Stimulated activated naive CD8-positive, alpha-beta T cell treated with anti-CD3 and anti-CD28 coated beads, Interleukin-15, Interleukin-2, amounts not matched to agents 100 ng/mL and 50 ng/mL, for 24 hours (primary cell): ENCODE measurements around the gene ANTKMT.

Experiments
- H3K27ac Mint-ChIP-seq: one replicate; pipeline ENCODE4 v1.8.0; 2021; ENCODE audit warnings: mild to moderate bottlenecking, mixed read lengths
- H3K27me3 Mint-ChIP-seq: one replicate; pipeline ENCODE4 v1.8.0; 2021; ENCODE audit warnings: mixed read lengths
- H3K36me3 Mint-ChIP-seq: one replicate; pipeline ENCODE4 v1.8.0; 2021; ENCODE audit warnings: low read depth, mixed read lengths
- H3K4me1 Mint-ChIP-seq: one replicate; pipeline ENCODE4 v1.8.0; 2021; ENCODE audit warnings: low read depth, mixed read lengths
- H3K4me3 Mint-ChIP-seq: one replicate; pipeline ENCODE4 v1.8.0; 2021; ENCODE audit warnings: mild to moderate bottlenecking, mixed read lengths
- H3K9me3 Mint-ChIP-seq: one replicate; pipeline ENCODE4 v1.8.0; 2021; ENCODE audit warnings: mixed read lengths

ANTKMT gene, protein sequence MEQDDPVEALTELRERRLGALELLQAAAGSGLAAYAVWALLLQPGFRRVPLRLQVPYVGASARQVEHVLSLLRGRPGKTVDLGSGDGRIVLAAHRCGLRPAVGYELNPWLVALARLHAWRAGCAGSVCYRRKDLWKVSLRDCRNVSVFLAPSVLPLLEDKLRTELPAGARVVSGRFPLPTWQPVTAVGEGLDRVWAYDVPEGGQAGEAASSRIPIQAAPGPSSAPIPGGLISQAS

GRCh38 chr16:720990-721764 is at the start of gene ANTKMT:
ANTKMT (plus strand) TSS chr16:721146; CDS start chr16:721275, 129 bp downstream.
- peak within 1 kb of the TSS; percentile 83 for H3K4me3 Mint-ChIP-seq
- H3K27ac Mint-ChIP-seq = peak within 1 kb of the TSS; percentile 85
- no peaks in the 10 kb centered on the region for H3K9me3 Mint-ChIP-seq
- H3K27me3 Mint-ChIP-seq = no peaks in the 10 kb centered on the region
- H3K36me3 Mint-ChIP-seq = no peaks in the 10 kb centered on the region
- H3K4me1 Mint-ChIP-seq = peaks cover 34% of the 10 kb centered on the region

DNA sequence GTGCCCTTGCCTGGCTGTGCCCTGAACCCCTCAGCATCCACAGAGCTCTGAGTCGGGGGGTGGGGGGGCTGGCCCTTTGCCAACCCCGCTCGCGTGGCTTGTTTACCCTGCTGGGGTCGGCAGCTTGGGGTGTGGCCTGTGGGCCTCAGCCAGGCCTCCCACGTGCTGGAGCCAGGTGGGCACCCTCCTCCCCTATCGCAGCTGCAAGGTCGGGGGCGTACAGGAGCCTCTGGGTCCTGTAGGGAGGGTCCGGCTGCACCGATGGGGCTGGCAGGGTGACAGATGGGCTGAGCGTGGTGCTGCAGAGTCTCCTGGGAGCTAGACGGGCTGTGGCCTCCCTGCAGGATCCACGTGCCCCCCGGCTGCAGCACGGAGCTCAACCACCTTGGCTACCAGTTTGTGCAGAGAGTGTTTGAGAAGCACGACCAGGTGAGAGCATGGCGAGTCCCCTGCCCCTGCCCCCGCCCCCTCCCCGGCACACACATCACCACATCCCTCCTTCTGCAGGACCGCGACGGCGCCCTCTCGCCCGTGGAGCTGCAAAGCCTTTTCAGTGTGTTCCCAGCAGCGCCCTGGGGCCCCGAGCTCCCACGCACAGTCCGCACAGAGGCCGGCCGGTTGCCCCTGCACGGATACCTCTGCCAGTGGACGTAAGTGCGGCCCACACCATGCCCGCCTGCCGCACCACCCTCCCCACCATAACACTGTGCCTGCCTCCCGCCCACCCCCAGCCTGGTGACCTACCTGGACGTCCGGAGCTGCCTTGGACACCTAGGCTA is 49.4 kb upstream of the ANTKMT start:
- peaks cover 18% of the 10 kb centered on the region for H3K4me1 Mint-ChIP-seq
- no peaks in the 10 kb centered on the region for H3K27me3 Mint-ChIP-seq
- H3K4me3 Mint-ChIP-seq = no peak overlapping the region
- no peak overlapping the region for H3K27ac Mint-ChIP-seq
- peaks cover 16% of the 10 kb centered on the region for H3K36me3 Mint-ChIP-seq
- no peaks in the 10 kb centered on the region for H3K9me3 Mint-ChIP-seq

GRCh38 chr16:672371-672770 is 48.6 kb upstream of the ANTKMT start:
- Mint-ChIP-seq H3K36me3 (peaks cover 16% of the 10 kb centered on the region), H3K27me3 (no peaks in the 10 kb centered on the region), H3K4me1 (peaks cover 18% of the 10 kb centered on the region), H3K27ac (no peak overlapping the region), H3K9me3 (no peaks in the 10 kb centered on the region), H3K4me3 (no peak overlapping the region)

DNA sequence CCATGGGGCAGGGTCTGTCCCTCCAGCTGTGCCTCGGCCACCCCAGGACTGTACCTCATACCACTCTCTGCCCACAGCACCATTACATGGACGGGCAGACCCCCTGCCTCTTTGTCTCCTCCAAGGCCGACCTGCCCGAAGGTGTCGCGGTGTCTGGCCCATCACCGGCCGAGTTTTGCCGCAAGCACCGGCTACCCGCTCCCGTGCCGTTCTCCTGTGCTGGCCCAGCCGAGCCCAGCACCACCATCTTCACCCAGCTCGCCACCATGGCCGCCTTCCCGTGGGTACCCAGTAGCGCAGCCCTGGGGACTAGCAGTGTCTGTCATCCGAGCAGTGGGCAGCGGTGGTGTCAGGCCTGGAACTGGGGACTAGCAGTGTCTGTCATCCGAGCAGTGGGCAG is 48.1 kb upstream of the ANTKMT start:
- H3K27me3 Mint-ChIP-seq = no peaks in the 10 kb centered on the region
- no peaks in the 10 kb centered on the region for H3K9me3 Mint-ChIP-seq
- H3K4me1 Mint-ChIP-seq = peaks cover 14% of the 10 kb centered on the region
- peaks cover 16% of the 10 kb centered on the region for H3K36me3 Mint-ChIP-seq
- H3K4me3 Mint-ChIP-seq = no peak overlapping the region
- H3K27ac Mint-ChIP-seq = no peak overlapping the region

DNA sequence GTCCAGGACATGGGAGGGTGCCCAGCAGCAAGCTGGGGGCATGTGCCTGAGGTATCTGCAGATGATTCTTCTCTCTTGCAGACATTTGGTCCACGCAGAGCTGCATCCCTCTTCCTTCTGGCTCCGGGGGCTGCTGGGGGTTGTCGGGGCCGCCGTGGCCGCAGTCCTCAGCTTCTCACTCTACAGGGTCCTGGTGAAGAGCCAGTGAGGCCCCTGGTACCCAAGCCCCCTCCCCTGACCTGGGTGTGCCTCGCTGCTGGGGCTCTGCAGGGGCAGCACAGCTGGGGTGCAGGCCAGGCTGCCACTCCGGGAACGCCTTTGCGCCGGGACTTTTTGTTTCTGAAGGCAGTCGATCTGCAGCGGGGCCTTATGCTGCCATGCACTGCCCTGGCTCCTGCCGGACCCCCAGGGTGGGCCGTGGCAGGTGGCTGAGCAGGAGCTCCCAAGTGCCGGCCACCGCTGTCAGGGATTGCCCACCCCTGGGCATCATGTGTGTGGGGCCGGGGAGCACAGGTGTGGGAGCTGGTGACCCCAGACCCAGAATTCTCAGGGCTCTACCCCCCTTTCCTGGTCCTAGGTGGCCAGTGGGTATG is 47.5 kb upstream of the ANTKMT start:
- Mint-ChIP-seq H3K4me1 (peaks cover 14% of the 10 kb centered on the region), H3K27ac (no peak overlapping the region), H3K36me3 (peaks cover 16% of the 10 kb centered on the region), H3K27me3 (no peaks in the 10 kb centered on the region), H3K9me3 (no peaks in the 10 kb centered on the region), H3K4me3 (no peak overlapping the region)

DNA sequence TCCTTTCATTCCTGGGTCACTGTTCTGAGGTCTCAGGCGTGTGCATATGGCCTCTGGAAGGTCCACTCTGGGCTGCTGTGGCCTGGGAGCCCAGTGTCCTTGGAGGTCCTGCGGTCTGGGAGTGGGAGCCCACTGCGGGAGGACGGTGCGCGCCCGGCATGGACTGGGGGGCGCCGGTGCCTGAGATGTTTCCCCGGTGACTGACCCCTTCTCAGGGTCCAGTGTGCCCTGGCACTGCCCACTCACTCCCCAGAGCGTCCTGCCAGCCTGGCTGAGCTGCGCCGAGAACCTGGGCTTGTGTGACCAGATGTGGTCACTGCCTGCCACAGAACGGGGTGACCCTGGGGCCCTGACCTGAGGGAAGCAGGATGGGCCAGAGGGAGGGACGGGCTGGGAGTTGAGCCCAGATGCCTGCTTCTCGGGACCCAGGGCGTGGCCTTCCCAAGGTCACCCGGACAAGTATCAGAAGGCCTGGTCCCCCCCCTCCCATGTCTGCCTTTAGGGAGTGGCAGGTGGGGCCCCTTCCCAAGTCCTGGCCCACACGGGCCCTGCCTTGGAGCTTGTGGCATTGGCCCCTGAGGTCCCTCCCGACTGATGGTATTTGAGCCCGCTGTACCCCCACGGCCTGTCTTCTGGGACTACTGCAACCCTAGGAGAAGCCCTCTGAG is 46.6 kb upstream of the ANTKMT start:
- H3K4me1 Mint-ChIP-seq = peaks cover 10% of the 10 kb centered on the region
- H3K36me3 Mint-ChIP-seq = peaks cover 16% of the 10 kb centered on the region

DNA sequence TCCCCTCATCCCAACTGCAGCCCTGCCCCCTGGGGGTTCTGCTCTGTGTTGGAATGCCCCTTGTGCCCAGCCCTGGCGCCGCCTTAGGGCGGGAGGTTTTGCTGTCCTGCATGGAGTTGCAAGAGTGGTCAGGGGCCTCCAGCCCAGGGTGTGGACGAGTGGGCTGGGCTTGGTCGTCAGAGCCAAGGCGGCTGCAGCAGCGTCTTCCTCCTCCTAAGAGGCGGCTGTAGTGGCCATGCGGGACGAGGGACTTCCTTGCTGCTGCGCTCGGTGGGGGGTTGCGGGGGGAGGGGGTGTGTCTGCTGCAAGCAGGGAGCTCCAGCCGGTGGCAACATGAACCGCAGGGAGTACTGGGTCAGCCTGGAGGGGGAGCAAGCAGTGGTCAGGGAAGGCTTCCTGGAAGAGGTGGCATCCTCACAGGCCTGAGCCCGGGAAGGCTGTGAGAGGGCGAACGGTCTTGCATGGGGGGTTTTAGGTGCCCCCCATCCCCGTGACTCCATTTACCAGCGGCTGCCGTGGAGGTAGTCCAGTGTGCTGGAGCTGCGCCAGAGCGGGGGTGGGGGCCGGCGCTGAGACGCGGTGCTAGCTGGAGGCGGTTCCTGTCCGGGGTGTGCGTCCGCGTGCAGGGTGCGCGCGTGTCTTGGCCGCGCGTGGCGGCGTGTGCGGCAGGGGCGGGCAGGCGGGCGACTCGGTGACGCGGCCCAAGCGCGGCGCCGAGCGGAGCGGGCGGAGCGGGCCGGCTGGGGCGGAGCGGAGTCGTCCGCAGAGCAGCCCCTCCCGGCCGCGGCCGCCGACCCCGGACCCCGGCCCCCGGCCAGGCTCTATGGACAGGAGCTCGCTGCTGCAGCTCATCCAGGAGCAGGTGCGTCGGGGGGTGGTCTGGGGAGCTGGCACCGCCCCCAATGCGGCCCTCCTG is 45.7 kb upstream of the ANTKMT start, which contains the start of gene RHBDL1:
Gene RHBDL1 (plus strand): TSS at position 704 of the 916 bp plus-strand sequence. CDS start 120 bp downstream, at position 824.
- Mint-ChIP-seq H3K27me3 (no peaks in the 10 kb centered on the region), H3K9me3 (no peaks in the 10 kb centered on the region), H3K36me3 (peaks cover 11% of the 10 kb centered on the region), H3K4me1 (peaks cover 8% of the 10 kb centered on the region), H3K4me3 (no peak within 1 kb of the TSS), H3K27ac (no peak within 1 kb of the TSS)

More for the DNA sequence above, 46.6 kb upstream of the ANTKMT start:
- no peak overlapping the region for H3K4me3 Mint-ChIP-seq
- H3K27me3 Mint-ChIP-seq = no peaks in the 10 kb centered on the region
- H3K9me3 Mint-ChIP-seq = no peaks in the 10 kb centered on the region
- no peak overlapping the region for H3K27ac Mint-ChIP-seq

- H3K4me1 Mint-ChIP-seq = peaks cover 9% of the 10 kb centered on the region
- H3K27ac Mint-ChIP-seq = no peak overlapping the region
- H3K4me3 Mint-ChIP-seq = no peak overlapping the region
- no peaks in the 10 kb centered on the region for H3K9me3 Mint-ChIP-seq
- peaks cover 10% of the 10 kb centered on the region for H3K36me3 Mint-ChIP-seq
- no peaks in the 10 kb centered on the region for H3K27me3 Mint-ChIP-seq
Measured at GRCh38 chr16:675884-676564, 44.9 kb upstream of the ANTKMT start.

DNA sequence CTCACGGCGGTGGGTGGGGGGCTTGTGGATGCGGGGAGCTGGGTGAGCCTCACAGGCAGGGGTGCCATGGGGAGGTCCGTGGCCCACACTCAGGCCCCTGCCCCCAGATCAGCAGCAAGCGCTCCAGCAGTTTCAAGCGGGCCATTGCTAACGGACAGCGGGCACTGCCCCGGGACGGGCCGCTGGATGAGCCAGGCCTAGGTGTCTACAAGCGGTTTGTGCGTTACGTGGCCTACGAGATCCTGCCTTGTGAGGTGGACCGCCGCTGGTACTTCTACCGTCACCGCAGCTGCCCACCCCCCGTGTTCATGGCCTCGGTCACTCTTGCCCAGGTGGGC is 44.4 kb upstream of the ANTKMT start:
- Mint-ChIP-seq H3K36me3 (peaks cover 13% of the 10 kb centered on the region), H3K9me3 (no peaks in the 10 kb centered on the region), H3K27me3 (no peaks in the 10 kb centered on the region), H3K27ac (no peak overlapping the region), H3K4me1 (peaks cover 14% of the 10 kb centered on the region), H3K4me3 (no peak overlapping the region)

- Mint-ChIP-seq H3K4me1 (peaks cover 18% of the 10 kb centered on the region), H3K27ac (no peak overlapping the region), H3K4me3 (no peak overlapping the region), H3K9me3 (no peaks in the 10 kb centered on the region), H3K27me3 (no peaks in the 10 kb centered on the region), H3K36me3 (peaks cover 17% of the 10 kb centered on the region)
Measured at GRCh38 chr16:676913-677312, 44.0 kb upstream of the ANTKMT start.

DNA sequence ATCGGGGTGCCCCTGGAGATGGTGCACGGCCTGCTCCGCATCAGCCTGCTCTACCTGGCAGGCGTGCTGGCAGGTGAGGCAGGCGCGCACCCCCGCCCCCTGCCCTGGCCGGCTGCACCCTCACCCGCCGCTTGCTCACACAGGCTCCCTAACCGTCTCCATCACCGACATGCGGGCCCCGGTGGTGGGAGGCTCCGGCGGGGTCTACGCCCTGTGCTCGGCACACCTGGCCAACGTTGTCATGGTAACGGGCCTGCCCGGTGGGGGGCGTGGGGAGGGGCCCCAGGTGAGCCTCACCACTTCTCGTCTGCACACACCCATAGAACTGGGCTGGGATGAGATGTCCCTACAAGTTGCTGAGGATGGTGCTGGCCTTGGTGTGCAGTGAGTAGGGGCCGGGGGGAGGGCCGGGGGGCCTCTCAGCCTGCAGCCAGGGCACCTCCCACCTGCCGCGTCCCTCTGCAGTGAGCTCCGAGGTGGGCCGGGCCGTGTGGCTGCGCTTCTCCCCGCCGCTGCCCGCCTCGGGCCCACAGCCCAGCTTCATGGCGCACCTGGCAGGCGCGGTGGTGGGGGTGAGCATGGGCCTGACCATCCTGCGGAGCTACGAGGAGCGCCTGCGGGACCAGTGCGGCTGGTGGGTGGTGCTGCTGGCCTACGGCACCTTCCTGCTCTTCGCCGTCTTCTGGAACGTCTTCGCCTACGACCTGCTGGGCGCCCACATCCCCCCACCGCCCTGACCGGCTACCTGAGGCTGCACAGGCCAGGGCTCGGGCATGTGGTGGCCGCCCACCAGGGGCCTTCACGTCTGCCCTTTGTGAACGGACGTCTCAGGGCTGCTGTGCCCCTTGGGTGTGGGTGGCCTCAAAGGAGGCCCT is 43.4 kb upstream of the ANTKMT start:
- H3K36me3 Mint-ChIP-seq = peaks cover 23% of the 10 kb centered on the region
- no peak overlapping the region for H3K27ac Mint-ChIP-seq
- H3K9me3 Mint-ChIP-seq = no peaks in the 10 kb centered on the region
- no peak overlapping the region for H3K4me3 Mint-ChIP-seq
- H3K27me3 Mint-ChIP-seq = no peaks in the 10 kb centered on the region
- H3K4me1 Mint-ChIP-seq = peaks cover 24% of the 10 kb centered on the region

DNA sequence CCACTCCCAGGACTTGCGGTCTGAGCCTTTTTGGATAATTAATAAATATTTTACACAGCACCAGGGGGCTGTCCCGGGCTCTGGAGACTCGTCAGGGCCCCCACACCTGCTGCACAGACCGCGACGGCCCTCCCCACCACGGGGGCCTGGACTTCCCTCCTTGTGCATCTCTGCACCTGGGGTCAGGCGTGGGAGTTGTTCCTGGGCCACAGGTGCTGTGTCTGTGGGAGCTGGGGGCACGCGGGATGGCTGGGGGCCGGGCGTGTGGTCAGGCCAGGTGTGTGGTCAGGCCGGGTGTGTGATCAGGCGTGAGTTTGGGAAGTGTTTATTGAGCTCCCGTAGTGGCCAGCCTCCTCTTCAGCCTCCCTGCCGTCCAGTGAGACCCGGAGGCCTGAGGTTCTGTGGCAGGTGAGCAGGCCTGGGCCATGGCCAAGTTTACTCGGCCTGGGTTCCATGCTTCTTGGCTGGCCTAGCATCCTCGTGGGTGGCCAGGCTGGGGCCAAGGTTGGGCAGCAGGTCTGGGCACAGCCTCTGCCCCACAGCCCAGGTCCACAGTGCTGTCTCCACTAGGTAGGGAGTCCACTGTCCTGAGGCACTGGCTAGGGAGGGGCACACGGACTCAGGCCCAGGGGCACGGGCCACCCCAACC is 42.6 kb upstream of the ANTKMT start:
- no peak overlapping the region for H3K27ac Mint-ChIP-seq
- H3K4me3 Mint-ChIP-seq = no peak overlapping the region
- H3K36me3 Mint-ChIP-seq = peaks cover 21% of the 10 kb centered on the region
- no peaks in the 10 kb centered on the region for H3K27me3 Mint-ChIP-seq
- H3K9me3 Mint-ChIP-seq = no peaks in the 10 kb centered on the region
- H3K4me1 Mint-ChIP-seq = peaks cover 32% of the 10 kb centered on the region
